OCI-LY7 (cell line): ENCODE data around the gene C2. TPM values are rescaled to one million over a fixed set of nuclear protein-coding genes. Genes with fewer than 3 reads are reported as not detected.

Experiments used
- BruUV-seq: library from RNA; stranded (reverse); fragments of 400-500 nt; replicated peaks from 2 replicates; lab custom pipeline; 2021; lab: Mats Ljungman, UMichigan
- CTCF ChIA-PET: fragments of 300-600 bp; sonication (Branson Sonifier 250); formaldehyde crosslinking; loops from one replicate; lab custom pipeline; 2022; ENCODE audit warnings: antibody characterized with exemption; ENCODE audit not compliant: unreplicated experiment; lab: Charles Lee
- POLR2A ChIA-PET: fragments of 300-600 bp; sonication (Branson Sonifier 250); formaldehyde crosslinking; loops from one replicate; lab custom pipeline; 2022; ENCODE audit warnings: antibody characterized with exemption; lab: Charles Lee
- DNase-seq: peaks from one replicate; pipeline ENCODE4 v3.0.0-alpha.2; 2015; ENCODE audit warnings: low spot score
- H2AFZ ChIP-seq: fragments of 200-600 bp; sonication (generic), shearing (Covaris generic); 2 replicates; pipeline ENCODE4 v1.6.1; 2014; ENCODE audit warnings: mild to moderate bottlenecking, antibody characterized with exemption, low read length, moderate library complexity
- H3K27ac ChIP-seq: fragments of 200-600 bp; sonication (generic); 2 replicates; pipeline ENCODE4 v1.5.1; 2014; ENCODE audit warnings: mixed run types, low read depth, mild to moderate bottlenecking, moderate library complexity, low read length, inconsistent platforms; ENCODE audit not compliant: poor library complexity, severe bottlenecking
- H3K36me3 ChIP-seq: fragments of 200-600 bp; sonication (generic); 2 replicates; pipeline ENCODE4 v1.6.1; 2014; ENCODE audit warnings: mild to moderate bottlenecking, antibody characterized with exemption, low read length, moderate library complexity, mixed read lengths; ENCODE audit not compliant: insufficient read depth
- H3K4me1 ChIP-seq: fragments of 200-600 bp; sonication (generic); 2 replicates; pipeline ENCODE4 v1.5.1; 2014; ENCODE audit warnings: mild to moderate bottlenecking, low read length; ENCODE audit not compliant: insufficient read depth, poor library complexity, severe bottlenecking
- H3K4me2 ChIP-seq: fragments of 200-600 bp; sonication (generic); 2 replicates; pipeline ENCODE4 v1.6.1; 2014; ENCODE audit warnings: mild to moderate bottlenecking, low read length
- H3K4me3 ChIP-seq: fragments of 200-600 bp; sonication (generic); 2 replicates; pipeline ENCODE4 v1.5.1; 2014; ENCODE audit warnings: mild to moderate bottlenecking, low read depth, low read length; ENCODE audit not compliant: poor library complexity, severe bottlenecking
- H3K79me2 ChIP-seq: fragments of 200-600 bp; sonication (generic); 2 replicates; pipeline ENCODE4 v1.6.1; 2016; ENCODE audit warnings: low read depth, mild to moderate bottlenecking, low read length, moderate library complexity, mixed read lengths; ENCODE audit not compliant: insufficient read depth
- H3K9me2 ChIP-seq: fragments of 200-600 bp; sonication (generic); 2 replicates; pipeline ENCODE4 v1.6.1; 2016; ENCODE audit warnings: mild to moderate bottlenecking, low read length, mixed read lengths; ENCODE audit not compliant: insufficient read depth
- H3K9me3 ChIP-seq: fragments of 200-600 bp; sonication (generic); 2 replicates; pipeline ENCODE4 v1.6.1; 2014; ENCODE audit warnings: mild to moderate bottlenecking, mixed run types, low read length, mixed read lengths
- H4K20me1 ChIP-seq: fragments of 200-600 bp; sonication (generic); 2 replicates; pipeline ENCODE4 v1.6.1; 2014; ENCODE audit warnings: mild to moderate bottlenecking, antibody characterized with exemption, low read length, moderate library complexity, mixed read lengths; ENCODE audit not compliant: insufficient read depth
- CTCF ChIP-seq: fragments of 200-600 bp; sonication (generic); conservative IDR thresholded peaks from 2 replicates; pipeline ENCODE4 v1.5.1; 2014; ENCODE audit warnings: mild to moderate bottlenecking, antibody characterized with exemption, low read length, moderate library complexity, mixed read lengths
- EZH2phosphoT487 ChIP-seq: fragments of 200-600 bp; sonication (generic); IDR thresholded peaks from 2 replicates; pipeline ENCODE4 v1.6.1; 2018; ENCODE audit warnings: low read depth, borderline replicate concordance, mild to moderate bottlenecking, mixed run types, antibody characterized with exemption, low read length, moderate library complexity, mixed read lengths
- intact Hi-C: fragments of 100-400 bp; cut with micrococcal nuclease; formaldehyde crosslinking; loops from one replicate; pipeline ENCODE4 v1.10.0; 2022; ENCODE audit not compliant: unreplicated experiment
- total RNA-seq, 2 experiments: library from RNA; depleted of rRNA in 1 of 2; stranded (reverse); fragments of >200 nt in 1 of 2; shearing (Covaris generic) in 1 of 2; gene quantifications; 2 replicates each; pipeline ENCODE4 v1.2.3, GENCODE V29; 2014 to 2022

The C2 gene
- total RNA-seq, 2 experiments from 2014 or later: 3.4 to 4.4 TPM

- Histone ChIP-seq H3K9me3 (no peaks in the 10 kb centered on the region), H4K20me1 (no peaks in the 10 kb centered on the region), H3K36me3 (peaks cover 66% of the 10 kb centered on the region), H3K4me3 (no peak overlapping the region), H3K27ac (no peak overlapping the region), H3K4me2 (no peak overlapping the region), H3K9me2 (no peaks in the 10 kb centered on the region), H3K4me1 (no peaks in the 10 kb centered on the region), H2AFZ (no peak overlapping the region), H3K79me2 (no peaks in the 10 kb centered on the region)
- POLR2A ChIA-PET: interaction anchor here (0.9 kb wide), 1 partner anchor 349 kb away, joined by 6 read pairs; no protein-coding TSS in a partner anchor
- TF ChIP-seq EZH2phosphoT487: no peak
- no peak for TF ChIP-seq CTCF
- DNase-seq: no peak
- CTCF ChIA-PET: no interaction called here
- no TSS peak for BruUV-seq
- intact Hi-C loops: no loop called here
Observed at GRCh38 chr6:31881136-31881859, 46.2 kb upstream of the C2 start.

GRCh38 chr6:31882344-31882743 is 45.2 kb upstream of the C2 start:
- H3K4me3 ChIP-seq: no peak overlapping the region
- ChIA-PET CTCF (no interaction called here), POLR2A (interaction anchor here (0.6 to 0.9 kb wide), 2 partner anchors 336 to 350 kb away, joined by 3 to 6 read pairs; partner anchors contain the start of gene ATP6V1G2)
- no peaks in the 10 kb centered on the region for H3K4me1 ChIP-seq
- H2AFZ ChIP-seq: no peak overlapping the region
- intact Hi-C loops: no loop called here
- H3K9me3 ChIP-seq: no peaks in the 10 kb centered on the region
- H3K79me2 ChIP-seq: no peaks in the 10 kb centered on the region
- no peak overlapping the region for H3K4me2 ChIP-seq
- H3K36me3 ChIP-seq: peaks cover 76% of the 10 kb centered on the region
- no peaks in the 10 kb centered on the region for H4K20me1 ChIP-seq
- H3K27ac ChIP-seq: no peak overlapping the region
- BruUV-seq: no TSS peak
- no peak for TF ChIP-seq EZH2phosphoT487
- TF ChIP-seq CTCF: no peak
- H3K9me2 ChIP-seq: no peaks in the 10 kb centered on the region
- DNase-seq: no peak

- intact Hi-C loops: no loop called here
- ChIA-PET POLR2A (interaction anchor here (0.6 kb wide), 2 partner anchors 27 to 206 kb away, joined by 3 read pairs; no protein-coding TSS in a partner anchor), CTCF (no interaction called here)
- no peak for DNase-seq
- Histone ChIP-seq H2AFZ (no peak overlapping the region), H3K79me2 (no peaks in the 10 kb centered on the region), H3K4me1 (no peaks in the 10 kb centered on the region), H3K36me3 (peaks cover 89% of the 10 kb centered on the region), H3K27ac (no peak overlapping the region), H4K20me1 (no peaks in the 10 kb centered on the region), H3K9me3 (no peaks in the 10 kb centered on the region), H3K4me2 (no peak overlapping the region), H3K9me2 (no peaks in the 10 kb centered on the region), H3K4me3 (no peak overlapping the region)
- TF ChIP-seq CTCF (no peak), EZH2phosphoT487 (no peak)
- no TSS peak for BruUV-seq
Observed at GRCh38 chr6:31883676-31884075, 43.8 kb upstream of the C2 start.
